Calu3 (cell line): ENCODE data around the gene SLC4A1. TPM values are rescaled to one million over a fixed set of nuclear protein-coding genes. Genes with fewer than 3 reads are reported as not detected.
"Not testable (repeated sequence)": the region's sequence is repeated elsewhere in the genome, so short reads cannot be mapped to it uniquely, and the experiment has no call there.

Source experiments
- BruUV-seq: library from RNA; stranded (reverse); fragments of 400-500 nt; replicated peaks from 2 replicates; lab custom pipeline; 2021; lab: Mats Ljungman, UMichigan
- CTCF ChIA-PET: fragments of 300-600 bp; sonication (Branson Sonifier 250); formaldehyde crosslinking; loops from one replicate; lab custom pipeline; 2022; ENCODE audit warnings: antibody characterized with exemption; lab: Charles Lee
- DNase-seq: peaks from one replicate; pipeline ENCODE4 v3.0.0; 2022
- H3K27ac Mint-ChIP-seq: one replicate; pipeline ENCODE4 v1.8.0; 2022; ENCODE audit warnings: mixed read lengths; ENCODE audit not compliant: unreplicated experiment
- H3K27me3 Mint-ChIP-seq: one replicate; pipeline ENCODE4 v1.8.0; 2022; ENCODE audit warnings: mixed read lengths; ENCODE audit not compliant: unreplicated experiment
- H3K36me3 Mint-ChIP-seq: one replicate; pipeline ENCODE4 v1.8.0; 2022; ENCODE audit warnings: mild to moderate bottlenecking, moderate library complexity, mixed read lengths; ENCODE audit not compliant: insufficient read depth, unreplicated experiment
- H3K4me1 Mint-ChIP-seq: one replicate; pipeline ENCODE4 v1.8.0; 2022; ENCODE audit warnings: mild to moderate bottlenecking, low read depth, mixed read lengths; ENCODE audit not compliant: unreplicated experiment
- H3K4me3 Mint-ChIP-seq: one replicate; pipeline ENCODE4 v1.8.0; 2022; ENCODE audit warnings: mild to moderate bottlenecking, low read depth, moderate library complexity, mixed read lengths; ENCODE audit not compliant: unreplicated experiment
- H3K9me3 Mint-ChIP-seq: one replicate; pipeline ENCODE4 v1.8.0; 2022; ENCODE audit warnings: low read depth, mixed read lengths; ENCODE audit not compliant: unreplicated experiment
- intact Hi-C: fragments of 100-400 bp; cut with micrococcal nuclease; formaldehyde crosslinking; loops from one replicate; pipeline ENCODE4 v1.10.0; 2022; ENCODE audit not compliant: unreplicated experiment
- total RNA-seq: library from RNA; stranded (reverse); gene quantifications from 2 replicates; pipeline ENCODE4 v1.2.3, GENCODE V29; 2022
- TF ChIP-seq, protein P1 (sequence below): fragments of 200-600 bp; IDR thresholded peaks from one replicate; pipeline ENCODE4 v1.8.0; 2022; ENCODE audit warnings: antibody characterized with exemption; ENCODE audit not compliant: unreplicated experiment

Gene SLC4A1
- total RNA-seq, 1 experiment from 2014 or later, result not detected

- BruUV-seq, result no TSS peak
- intact Hi-C loops, result no loop called here
- Mint-ChIP-seq H3K27me3 (peaks cover 47% of the 10 kb centered on the region), H3K27ac (no peak overlapping the region), H3K4me3 (no peak overlapping the region), H3K9me3 (no peaks in the 10 kb centered on the region), H3K4me1 (peaks cover 8% of the 10 kb centered on the region), H3K36me3 (no peaks in the 10 kb centered on the region)
- DNase-seq, result no peak
- CTCF ChIA-PET, result interaction anchor here (0.6 kb wide), 1 partner anchor 21 kb away, joined by 8 read pairs; no protein-coding TSS in a partner anchor
- TF ChIP-seq, protein P1, sequence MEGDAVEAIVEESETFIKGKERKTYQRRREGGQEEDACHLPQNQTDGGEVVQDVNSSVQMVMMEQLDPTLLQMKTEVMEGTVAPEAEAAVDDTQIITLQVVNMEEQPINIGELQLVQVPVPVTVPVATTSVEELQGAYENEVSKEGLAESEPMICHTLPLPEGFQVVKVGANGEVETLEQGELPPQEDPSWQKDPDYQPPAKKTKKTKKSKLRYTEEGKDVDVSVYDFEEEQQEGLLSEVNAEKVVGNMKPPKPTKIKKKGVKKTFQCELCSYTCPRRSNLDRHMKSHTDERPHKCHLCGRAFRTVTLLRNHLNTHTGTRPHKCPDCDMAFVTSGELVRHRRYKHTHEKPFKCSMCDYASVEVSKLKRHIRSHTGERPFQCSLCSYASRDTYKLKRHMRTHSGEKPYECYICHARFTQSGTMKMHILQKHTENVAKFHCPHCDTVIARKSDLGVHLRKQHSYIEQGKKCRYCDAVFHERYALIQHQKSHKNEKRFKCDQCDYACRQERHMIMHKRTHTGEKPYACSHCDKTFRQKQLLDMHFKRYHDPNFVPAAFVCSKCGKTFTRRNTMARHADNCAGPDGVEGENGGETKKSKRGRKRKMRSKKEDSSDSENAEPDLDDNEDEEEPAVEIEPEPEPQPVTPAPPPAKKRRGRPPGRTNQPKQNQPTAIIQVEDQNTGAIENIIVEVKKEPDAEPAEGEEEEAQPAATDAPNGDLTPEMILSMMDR, result no peak
Observed at GRCh38 chr17:44249501-44250246, 18.3 kb downstream of the SLC4A1 start.

DNA sequence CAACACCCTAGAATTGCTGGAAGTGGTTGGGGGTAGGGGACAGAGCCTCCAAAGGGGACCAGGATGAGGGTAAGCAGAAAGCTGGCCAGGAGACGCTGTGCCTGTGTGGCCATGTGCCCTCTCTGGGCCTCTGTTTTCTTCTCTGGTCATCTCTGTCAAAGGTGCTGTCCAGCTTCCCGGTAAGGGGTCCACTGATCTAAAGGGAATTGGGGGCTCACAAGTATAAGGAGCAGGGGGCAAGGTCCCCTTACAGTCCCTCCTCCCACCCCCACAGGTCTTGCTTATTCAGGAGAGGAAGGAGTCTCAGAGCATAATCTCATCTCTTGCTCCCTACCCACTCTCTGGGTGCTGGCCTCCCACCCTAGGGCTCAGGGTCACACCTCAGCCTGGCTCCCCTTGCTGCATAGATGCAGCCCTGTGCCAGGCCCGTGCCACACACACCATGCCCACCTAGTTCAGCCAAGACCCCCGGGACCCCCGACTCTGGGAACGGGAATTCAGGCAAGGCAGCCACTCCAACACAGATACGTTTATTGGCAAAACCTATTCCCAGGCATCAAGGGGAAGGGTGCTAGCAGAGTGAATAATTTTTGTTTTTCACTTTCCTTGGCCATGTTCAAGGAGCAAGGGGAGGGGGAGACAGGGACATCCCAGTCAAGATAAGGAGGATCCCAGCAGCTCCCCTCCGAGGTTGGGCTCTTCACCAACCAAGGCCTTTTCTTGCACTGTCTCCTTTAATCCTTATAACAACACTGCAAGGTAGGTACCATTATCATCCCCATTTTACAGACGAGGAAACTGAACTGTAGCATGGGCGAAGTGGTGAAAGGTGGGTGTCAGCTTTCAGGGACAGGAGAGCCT, 19.8 kb downstream of the SLC4A1 start:
- Mint-ChIP-seq H3K4me3 (no peak overlapping the region), H3K36me3 (no peaks in the 10 kb centered on the region), H3K4me1 (peaks cover 8% of the 10 kb centered on the region), H3K9me3 (no peaks in the 10 kb centered on the region), H3K27ac (no peak overlapping the region), H3K27me3 (peaks cover 37% of the 10 kb centered on the region)
- TF ChIP-seq, protein P1, result no peak
- BruUV-seq, result no TSS peak
- CTCF ChIA-PET, result interaction anchor here (0.8 kb wide), 1 partner anchor 10 kb away, joined by 4 read pairs; no protein-coding TSS in a partner anchor
- intact Hi-C loops, result no loop called here
- DNase-seq, result no peak

DNA sequence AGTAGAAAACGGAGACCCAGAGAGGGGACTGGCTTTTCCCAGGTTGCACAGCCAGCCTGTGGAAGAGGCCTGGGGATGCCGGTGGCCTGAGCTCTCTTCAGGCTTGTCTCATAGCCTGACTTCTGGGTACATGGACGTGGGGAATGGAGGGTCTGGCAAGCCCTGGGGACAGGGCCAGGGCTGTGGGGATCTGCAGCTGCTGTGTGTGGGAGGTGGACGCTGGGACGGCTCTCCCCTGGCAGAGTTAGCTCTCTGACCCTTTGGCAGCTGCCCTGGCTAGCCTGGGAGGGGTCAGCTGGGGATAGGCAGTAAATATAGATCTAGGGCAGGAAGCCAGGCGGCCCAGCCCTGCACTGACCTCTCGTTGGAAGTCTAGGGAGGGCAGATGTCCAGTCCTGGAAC, 20.5 kb downstream of the SLC4A1 start:
- TF ChIP-seq, protein P1, result no peak
- Mint-ChIP-seq H3K9me3 (no peaks in the 10 kb centered on the region), H3K4me1 (peaks cover 8% of the 10 kb centered on the region), H3K27ac (no peak overlapping the region), H3K4me3 (no peak overlapping the region), H3K27me3 (peaks cover 30% of the 10 kb centered on the region), H3K36me3 (peaks cover 3% of the 10 kb centered on the region)
- intact Hi-C loops, result no loop called here
- no TSS peak for BruUV-seq
- CTCF ChIA-PET, result interaction anchor here (0.8 kb wide), 1 partner anchor 11 kb away, joined by 4 read pairs; no protein-coding TSS in a partner anchor
- no peak for DNase-seq

- Mint-ChIP-seq H3K9me3 (no peaks in the 10 kb centered on the region), H3K4me3 (no peak overlapping the region), H3K36me3 (peaks cover 3% of the 10 kb centered on the region), H3K27me3 (peaks cover 18% of the 10 kb centered on the region), H3K4me1 (peaks cover 7% of the 10 kb centered on the region), H3K27ac (no peak overlapping the region)
- no peak for DNase-seq
- intact Hi-C loops, result no loop called here
- CTCF ChIA-PET, result no interaction called here
- TF ChIP-seq, protein P1, result no peak
- BruUV-seq, result no TSS peak
Observed at GRCh38 chr17:44241106-44241624, 26.8 kb downstream of the SLC4A1 start.

- DNase-seq, CTCF ChIA-PET, intact Hi-C loops, H3K4me3 Mint-ChIP-seq, BruUV-seq, H3K27ac Mint-ChIP-seq, H3K9me3 Mint-ChIP-seq: not testable (repeated sequence)
- peaks cover 25% of the 10 kb centered on the region for H3K4me1 Mint-ChIP-seq
- peaks cover 18% of the 10 kb centered on the region for H3K27me3 Mint-ChIP-seq
- peaks cover 19% of the 10 kb centered on the region for H3K36me3 Mint-ChIP-seq
Observed at GRCh38 chr17:44237886-44238285, 30.0 kb downstream of the SLC4A1 start.
